Effector memory CD8-positive, alpha-beta T cell (primary cell): ENCODE data around the gene COPG1.
"Not testable (repeated sequence)": the region's sequence is repeated elsewhere in the genome, so short reads cannot be mapped to it uniquely, and the experiment has no call there.

Source experiments
- ATAC-seq: fragments of 150-1000 bp; cut with Tn5 transposase; replicated peaks from 2 replicates; pipeline ENCODE4 v1.10.0; 2021; ENCODE audit warnings: mild to moderate bottlenecking, moderate library complexity
- DNase-seq, 3 experiments: peaks; one replicate each; pipeline ENCODE4 v3.0.0; 2021
- H3K27ac Mint-ChIP-seq, 2 donors: one replicate each; pipeline ENCODE4 v1.8.0; 2022; ENCODE audit warnings: mild to moderate bottlenecking in 2 of 2, mixed read lengths in 2 of 2, moderate library complexity in 2 of 2
- H3K27me3 Mint-ChIP-seq, 2 donors: one replicate each; pipeline ENCODE4 v1.8.0; 2022; ENCODE audit warnings: mixed read lengths in 2 of 2
- H3K36me3 Mint-ChIP-seq: one replicate; pipeline ENCODE4 v1.8.0; 2022; ENCODE audit warnings: mild to moderate bottlenecking, moderate library complexity, mixed read lengths; ENCODE audit not compliant: insufficient read depth
- H3K4me1 Mint-ChIP-seq, 2 donors: one replicate each; pipeline ENCODE4 v1.8.0; 2022; ENCODE audit warnings: low read depth in 2 of 2, mixed read lengths in 2 of 2
- H3K4me3 Mint-ChIP-seq, 2 donors: one replicate each; pipeline ENCODE4 v1.8.0; 2022; ENCODE audit warnings: mild to moderate bottlenecking in 2 of 2, mixed read lengths in 2 of 2, moderate library complexity in 2 of 2
- H3K9me3 Mint-ChIP-seq, 2 donors: one replicate each; pipeline ENCODE4 v1.8.0; 2022; ENCODE audit warnings: mixed read lengths in 2 of 2
- total RNA-seq, 9 experiments: gene quantifications; one replicate each; lab custom pipeline; 2026; lab: John Stamatoyannopoulos, UW

The COPG1 gene, protein sequence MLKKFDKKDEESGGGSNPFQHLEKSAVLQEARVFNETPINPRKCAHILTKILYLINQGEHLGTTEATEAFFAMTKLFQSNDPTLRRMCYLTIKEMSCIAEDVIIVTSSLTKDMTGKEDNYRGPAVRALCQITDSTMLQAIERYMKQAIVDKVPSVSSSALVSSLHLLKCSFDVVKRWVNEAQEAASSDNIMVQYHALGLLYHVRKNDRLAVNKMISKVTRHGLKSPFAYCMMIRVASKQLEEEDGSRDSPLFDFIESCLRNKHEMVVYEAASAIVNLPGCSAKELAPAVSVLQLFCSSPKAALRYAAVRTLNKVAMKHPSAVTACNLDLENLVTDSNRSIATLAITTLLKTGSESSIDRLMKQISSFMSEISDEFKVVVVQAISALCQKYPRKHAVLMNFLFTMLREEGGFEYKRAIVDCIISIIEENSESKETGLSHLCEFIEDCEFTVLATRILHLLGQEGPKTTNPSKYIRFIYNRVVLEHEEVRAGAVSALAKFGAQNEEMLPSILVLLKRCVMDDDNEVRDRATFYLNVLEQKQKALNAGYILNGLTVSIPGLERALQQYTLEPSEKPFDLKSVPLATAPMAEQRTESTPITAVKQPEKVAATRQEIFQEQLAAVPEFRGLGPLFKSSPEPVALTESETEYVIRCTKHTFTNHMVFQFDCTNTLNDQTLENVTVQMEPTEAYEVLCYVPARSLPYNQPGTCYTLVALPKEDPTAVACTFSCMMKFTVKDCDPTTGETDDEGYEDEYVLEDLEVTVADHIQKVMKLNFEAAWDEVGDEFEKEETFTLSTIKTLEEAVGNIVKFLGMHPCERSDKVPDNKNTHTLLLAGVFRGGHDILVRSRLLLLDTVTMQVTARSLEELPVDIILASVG
- 102 to 228 (median 148) reads per million in 9 experiments for total RNA-seq

DNA sequence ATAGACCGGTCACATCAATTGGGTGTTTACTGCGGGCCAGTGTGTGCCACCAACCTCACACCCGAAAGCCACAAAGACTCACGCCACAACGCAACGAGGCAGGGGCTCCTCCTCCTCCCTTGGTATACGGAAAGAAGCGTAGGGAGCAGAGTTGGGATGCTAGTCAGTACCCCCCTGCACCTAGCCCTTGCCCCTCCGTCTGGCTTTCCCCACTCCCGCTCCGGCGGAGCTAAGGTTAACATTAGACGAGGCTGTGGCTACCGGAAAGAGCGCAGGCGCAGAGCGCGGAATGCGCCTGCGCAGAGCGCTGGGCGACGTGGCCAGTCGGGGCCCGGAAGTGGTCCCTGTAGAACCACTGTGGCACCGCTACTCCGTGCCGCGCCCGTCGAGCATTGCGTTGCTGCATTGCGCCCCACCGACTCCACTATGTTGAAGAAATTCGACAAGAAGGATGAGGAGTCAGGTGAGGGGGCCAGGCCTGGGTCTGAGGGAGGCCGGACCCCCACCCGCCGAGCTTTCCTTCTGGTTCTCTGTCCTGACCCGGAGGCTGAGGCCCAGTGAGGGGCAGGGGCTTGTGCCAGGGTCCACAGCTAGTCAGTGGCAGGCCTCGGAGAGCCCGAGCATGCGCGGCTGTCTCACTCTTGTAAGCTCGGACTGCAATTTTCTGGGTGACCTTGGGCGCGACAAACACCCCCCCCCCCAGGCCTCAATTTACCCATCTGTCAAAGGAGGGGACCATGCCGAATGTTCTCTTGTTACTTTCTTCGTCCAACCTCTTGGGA lies at the start of gene COPG1:
Gene COPG1 (plus strand): TSS at position 323 of the 782 bp plus-strand sequence. CDS start 104 bp downstream, at position 427.
- ATAC-seq = peak; percentile 82
- peaks cover 33 to 46% of the 10 kb centered on the region in 2 donors for H3K4me1 Mint-ChIP-seq

DNA sequence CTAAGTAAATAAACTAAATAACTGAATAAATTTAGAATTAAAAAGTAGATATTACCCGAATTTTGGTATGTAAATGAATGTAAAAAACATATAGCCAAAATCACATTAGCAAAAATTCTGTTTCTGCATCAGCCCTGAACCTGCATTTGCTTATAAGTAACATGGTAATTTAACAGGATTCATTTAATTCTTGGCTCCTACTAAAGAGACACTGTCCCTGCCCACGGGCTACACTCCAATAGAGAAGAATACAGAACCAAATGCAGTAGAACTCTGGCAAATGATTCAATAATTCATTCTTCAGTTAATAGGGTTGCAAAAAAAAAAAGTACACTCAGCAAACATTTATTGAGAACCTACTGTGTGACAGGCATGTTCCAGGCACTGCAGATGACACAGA lies 44.9 kb upstream of the COPG1 start:
- ATAC-seq (no peak), DNase-seq (no peak)
- H3K36me3 Mint-ChIP-seq = no peaks in the 10 kb centered on the region
- H3K4me3 Mint-ChIP-seq = no peak overlapping the region
- H3K27ac Mint-ChIP-seq = no peak overlapping the region
- no peaks in the 10 kb centered on the region for H3K27me3 Mint-ChIP-seq
- no peaks in the 10 kb centered on the region for H3K4me1 Mint-ChIP-seq
- no peaks in the 10 kb centered on the region for H3K9me3 Mint-ChIP-seq

More for the DNA sequence above, at the start of gene COPG1:
- H3K4me3 Mint-ChIP-seq = peak within 1 kb of the TSS; percentile 93
- H3K27ac Mint-ChIP-seq = peak within 1 kb of the TSS; percentile 98 to 99
- H3K36me3 Mint-ChIP-seq = peaks cover 59% of the 10 kb centered on the region
- DNase-seq = peak; percentile 82 to 88 (median 85)
- H3K9me3 Mint-ChIP-seq = no peaks in the 10 kb centered on the region
- H3K27me3 Mint-ChIP-seq = no peaks in the 10 kb centered on the region

DNA sequence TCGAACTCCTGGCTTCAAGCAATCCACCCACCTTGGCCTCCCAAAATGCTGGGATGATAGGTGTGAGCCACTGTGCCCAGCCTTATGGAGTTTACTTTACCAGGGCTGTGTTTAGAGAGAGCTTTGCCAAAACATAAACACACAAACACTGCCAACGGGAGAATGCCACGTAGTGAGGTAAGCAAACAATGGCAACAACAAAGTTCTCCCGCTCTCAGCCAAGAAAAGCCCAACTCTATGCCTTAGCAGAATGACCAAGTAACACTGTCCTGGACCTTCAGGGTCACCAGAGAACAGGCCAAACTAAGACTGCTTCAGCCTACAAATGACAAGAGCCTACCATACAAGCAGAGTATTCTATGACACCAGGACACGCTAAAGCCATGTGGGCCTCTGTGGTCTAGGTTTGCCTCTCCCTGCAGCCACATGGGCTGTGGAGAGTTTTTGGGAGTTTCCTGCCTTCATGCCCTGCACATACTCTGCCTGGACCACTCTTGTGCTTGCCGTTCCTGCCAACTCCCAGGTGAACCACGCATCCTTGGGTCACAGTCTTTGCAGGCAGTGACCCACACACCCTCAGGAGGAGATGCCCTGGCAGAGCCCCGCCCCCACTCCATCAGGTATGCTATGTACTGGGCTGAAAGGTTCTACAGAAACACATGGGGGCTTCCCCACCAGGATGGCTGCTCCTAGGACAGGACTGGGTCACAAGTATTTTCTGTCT lies 44.1 kb upstream of the COPG1 start:
- Mint-ChIP-seq H3K27me3 (peaks cover 5% of the 10 kb centered on the region in 2 donors), H3K4me3 (no peak overlapping the region), H3K9me3 (no peaks in the 10 kb centered on the region), H3K27ac (no peak overlapping the region), H3K4me1 (no peaks in the 10 kb centered on the region), H3K36me3 (no peaks in the 10 kb centered on the region)
- DNase-seq (no peak), ATAC-seq (no peak)

DNA sequence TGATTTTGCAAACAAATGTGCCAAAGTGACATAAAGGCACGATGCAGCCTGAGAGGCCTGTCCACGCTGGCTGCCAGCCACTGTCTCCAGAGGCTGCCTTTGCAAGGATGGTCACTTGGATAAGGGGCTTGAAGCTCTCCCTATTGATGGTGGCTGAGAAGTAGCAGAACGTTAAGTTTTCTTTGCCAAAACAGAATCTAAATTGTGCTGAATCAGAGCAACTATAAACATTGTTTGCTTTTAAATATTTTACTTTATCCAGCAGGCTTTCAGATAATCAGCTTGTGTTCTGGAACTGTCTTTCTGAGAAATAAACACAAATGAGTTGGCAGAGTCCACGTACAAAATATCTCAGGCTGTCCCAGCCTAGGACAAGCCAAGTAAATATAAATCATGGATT lies 41.9 kb upstream of the COPG1 start:
- Mint-ChIP-seq H3K9me3 (no peaks in the 10 kb centered on the region), H3K4me3 (no peak overlapping the region), H3K27ac (no peak overlapping the region), H3K27me3 (peaks cover 6 to 7% of the 10 kb centered on the region in 2 donors), H3K4me1 (no peaks in the 10 kb centered on the region), H3K36me3 (no peaks in the 10 kb centered on the region)
- DNase-seq (no peak), ATAC-seq (no peak)

DNA sequence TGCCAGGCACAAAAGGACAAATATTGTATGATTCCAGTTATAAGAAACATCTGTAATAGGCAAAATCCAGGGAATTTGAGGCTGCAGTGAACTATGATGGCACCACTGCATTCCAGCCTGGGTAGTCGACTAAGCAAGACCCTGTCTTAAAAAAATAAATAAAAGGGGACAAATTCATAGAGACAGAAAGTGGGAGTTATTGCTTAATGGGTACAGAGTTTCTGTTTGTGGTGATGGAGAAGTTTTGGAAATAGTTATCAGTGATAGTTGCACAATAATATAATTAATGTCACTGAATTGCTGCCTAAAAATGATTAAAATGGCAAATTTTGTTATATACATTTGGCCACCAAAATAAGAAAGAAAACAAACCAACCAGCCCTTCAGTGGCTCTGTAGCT lies 38.1 kb upstream of the COPG1 start:
- H3K36me3 Mint-ChIP-seq = no peaks in the 10 kb centered on the region
- H3K27ac Mint-ChIP-seq = peak overlapping the region in 1 of 2 donors; percentile 20
- H3K4me1 Mint-ChIP-seq = no peaks in the 10 kb centered on the region
- DNase-seq (no peak), ATAC-seq (no peak)
- H3K9me3 Mint-ChIP-seq = no peaks in the 10 kb centered on the region
- peaks cover 6 to 7% of the 10 kb centered on the region in 2 donors for H3K27me3 Mint-ChIP-seq
- no peak overlapping the region for H3K4me3 Mint-ChIP-seq

DNA sequence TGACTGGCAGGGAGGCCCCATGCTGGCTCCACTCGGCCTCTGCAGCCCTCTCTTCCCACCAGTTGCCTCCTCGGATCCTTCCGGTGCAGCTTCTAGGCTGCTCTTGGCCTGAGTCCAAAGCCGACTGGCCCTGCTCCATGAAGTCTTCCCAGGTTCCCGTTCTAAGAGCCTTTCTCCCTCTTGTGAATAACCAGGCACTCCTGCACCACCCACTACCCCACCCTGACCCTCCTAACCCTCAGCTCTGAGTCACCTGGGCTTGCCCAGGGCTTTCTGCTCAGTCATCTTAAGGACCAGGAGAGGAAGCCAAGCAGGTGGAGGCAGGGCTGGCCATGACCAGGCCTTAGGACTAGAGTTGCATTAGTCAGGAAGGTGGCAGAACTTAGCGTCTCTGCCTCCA lies 37.6 kb upstream of the COPG1 start:
- ATAC-seq (no peak), DNase-seq (no peak)
- Mint-ChIP-seq H3K36me3 (no peaks in the 10 kb centered on the region), H3K9me3 (no peaks in the 10 kb centered on the region), H3K27me3 (peaks cover 6 to 7% of the 10 kb centered on the region in 2 donors), H3K4me1 (no peaks in the 10 kb centered on the region), H3K4me3 (no peak overlapping the region), H3K27ac (peak overlapping the region in 1 of 2 donors; percentile 20)

DNA sequence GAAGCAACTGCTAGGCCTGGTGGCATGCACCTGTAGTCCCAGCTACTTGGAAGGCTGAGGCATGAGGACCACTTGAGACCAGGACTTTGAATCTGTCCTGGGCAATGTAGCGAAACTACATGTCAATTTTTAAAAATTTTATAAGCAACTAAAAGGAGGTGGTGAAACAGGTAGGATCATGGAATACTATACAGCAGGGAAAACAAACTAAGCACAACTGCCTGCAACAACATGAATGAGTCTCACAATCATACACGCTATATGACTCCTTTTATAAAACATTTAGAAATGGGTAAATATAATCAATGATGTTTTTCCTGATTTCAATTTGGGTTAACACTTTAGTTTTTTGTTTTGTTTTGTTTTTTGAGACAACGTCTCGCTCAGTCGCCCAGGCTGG lies 36.2 kb upstream of the COPG1 start:
- no peaks in the 10 kb centered on the region for H3K4me1 Mint-ChIP-seq

DNA sequence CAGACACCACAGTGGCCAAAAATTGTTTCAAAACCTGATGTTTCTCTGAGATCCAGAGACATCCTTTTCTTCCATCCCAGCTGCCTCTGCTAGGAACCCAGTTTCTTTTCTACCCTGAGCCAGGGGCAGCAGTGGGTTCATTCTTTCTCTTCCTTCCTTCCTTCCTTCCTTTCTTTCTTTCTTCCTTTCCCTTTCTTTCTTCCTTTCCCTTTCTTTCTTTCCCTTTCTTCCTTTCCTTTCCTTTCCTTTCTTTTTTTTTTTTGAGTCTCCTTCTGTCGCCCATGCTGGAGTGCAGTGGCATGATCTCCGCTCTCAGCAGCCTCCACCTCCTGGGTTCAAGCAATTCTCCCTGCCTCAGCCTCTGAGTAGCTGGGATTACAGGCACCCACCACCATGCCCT lies 30.7 kb upstream of the COPG1 start:
- ATAC-seq (no peak), DNase-seq (no peak)
- H3K36me3 Mint-ChIP-seq = peaks cover 2% of the 10 kb centered on the region
- H3K4me1 Mint-ChIP-seq = no peaks in the 10 kb centered on the region
- H3K27ac Mint-ChIP-seq = no peak overlapping the region
- H3K9me3 Mint-ChIP-seq = no peaks in the 10 kb centered on the region
- peaks cover 0 to 14% of the 10 kb centered on the region in 2 donors for H3K27me3 Mint-ChIP-seq
- no peak overlapping the region for H3K4me3 Mint-ChIP-seq

More for the DNA sequence above, 36.2 kb upstream of the COPG1 start:
- DNase-seq = no peak
- Mint-ChIP-seq H3K27me3 (peaks cover 6 to 7% of the 10 kb centered on the region in 2 donors), H3K9me3 (no peaks in the 10 kb centered on the region), H3K27ac (no peak overlapping the region), H3K4me3 (no peak overlapping the region), H3K36me3 (no peaks in the 10 kb centered on the region)
- no peak for ATAC-seq

DNA sequence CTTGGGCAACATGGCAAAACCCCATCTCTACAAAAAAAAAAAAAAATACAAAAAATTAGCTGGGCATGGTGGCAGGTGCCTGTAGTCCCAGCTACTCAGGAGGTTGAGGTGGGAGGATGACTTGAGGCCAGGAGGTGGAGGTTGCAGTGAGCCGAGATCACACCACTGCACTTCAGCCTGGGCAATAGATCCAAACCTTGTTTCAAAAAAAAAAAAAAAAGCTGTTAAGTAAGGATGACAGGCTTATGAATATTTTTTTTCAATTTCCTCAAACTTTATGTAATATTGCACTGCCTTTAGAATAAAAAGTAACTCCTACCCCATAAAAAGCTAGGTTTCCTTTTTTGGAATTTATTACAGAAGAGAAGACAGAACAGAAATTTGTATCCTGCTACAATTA lies 25.0 kb upstream of the COPG1 start:
- not testable (repeated sequence) for H3K4me1 Mint-ChIP-seq, H3K4me3 Mint-ChIP-seq, H3K27me3 Mint-ChIP-seq, ATAC-seq, H3K36me3 Mint-ChIP-seq, H3K9me3 Mint-ChIP-seq, DNase-seq
- peak overlapping the region in 1 of 2 donors; percentile 65 for H3K27ac Mint-ChIP-seq

DNA sequence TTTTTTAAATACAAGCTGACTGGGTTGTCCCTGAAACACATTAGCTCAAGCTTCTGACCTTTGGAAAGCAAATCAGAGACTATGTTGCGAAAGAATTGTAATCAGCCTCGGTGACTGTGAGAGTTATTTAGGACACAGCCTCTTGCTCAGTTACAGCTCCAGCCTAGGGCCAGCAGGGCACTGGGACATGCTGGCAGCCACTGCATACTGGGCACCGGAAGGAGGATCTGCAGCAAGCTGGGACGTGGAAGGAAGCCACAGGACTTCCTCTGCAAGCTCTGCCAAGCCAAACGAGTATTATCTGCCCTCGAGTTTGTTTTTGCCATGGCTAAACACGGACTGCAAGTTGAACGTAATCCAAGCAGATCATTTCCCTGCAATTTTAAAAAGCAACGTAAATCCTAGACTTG lies 24.4 kb upstream of the COPG1 start:
- H3K4me3 Mint-ChIP-seq = no peak overlapping the region
- peak overlapping the region in 1 of 2 donors; percentile 65 for H3K27ac Mint-ChIP-seq
- peaks cover 4% of the 10 kb centered on the region in 2 donors for H3K4me1 Mint-ChIP-seq
- no peaks in the 10 kb centered on the region for H3K27me3 Mint-ChIP-seq
- H3K9me3 Mint-ChIP-seq = no peaks in the 10 kb centered on the region
- peak; percentile 26 for ATAC-seq
- peaks cover 2% of the 10 kb centered on the region for H3K36me3 Mint-ChIP-seq
- DNase-seq = no peak

DNA sequence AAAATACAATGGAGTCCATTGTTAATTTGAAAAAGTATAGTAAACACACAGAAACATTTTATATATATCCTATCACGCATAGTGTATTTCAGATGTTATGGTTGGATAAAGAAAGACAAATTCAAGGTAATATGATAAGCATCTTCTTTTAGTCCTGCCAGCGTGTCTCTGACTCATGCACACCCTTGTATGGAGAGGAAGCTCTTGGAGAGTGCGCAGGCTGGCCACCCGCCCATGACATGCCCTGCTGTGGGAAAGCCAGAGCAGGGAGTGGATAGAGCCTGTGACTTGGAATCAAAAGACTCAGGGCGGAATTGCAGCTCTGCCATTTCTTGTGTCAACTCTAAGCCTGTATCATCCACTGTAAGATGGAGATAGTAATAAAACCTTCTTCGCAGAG lies 23.0 kb upstream of the COPG1 start:
- ATAC-seq = no peak
- no peak for DNase-seq
- Mint-ChIP-seq H3K27me3 (no peaks in the 10 kb centered on the region), H3K9me3 (no peaks in the 10 kb centered on the region), H3K27ac (no peak overlapping the region), H3K36me3 (no peaks in the 10 kb centered on the region), H3K4me1 (peaks cover 4% of the 10 kb centered on the region in 2 donors), H3K4me3 (no peak overlapping the region)

DNA sequence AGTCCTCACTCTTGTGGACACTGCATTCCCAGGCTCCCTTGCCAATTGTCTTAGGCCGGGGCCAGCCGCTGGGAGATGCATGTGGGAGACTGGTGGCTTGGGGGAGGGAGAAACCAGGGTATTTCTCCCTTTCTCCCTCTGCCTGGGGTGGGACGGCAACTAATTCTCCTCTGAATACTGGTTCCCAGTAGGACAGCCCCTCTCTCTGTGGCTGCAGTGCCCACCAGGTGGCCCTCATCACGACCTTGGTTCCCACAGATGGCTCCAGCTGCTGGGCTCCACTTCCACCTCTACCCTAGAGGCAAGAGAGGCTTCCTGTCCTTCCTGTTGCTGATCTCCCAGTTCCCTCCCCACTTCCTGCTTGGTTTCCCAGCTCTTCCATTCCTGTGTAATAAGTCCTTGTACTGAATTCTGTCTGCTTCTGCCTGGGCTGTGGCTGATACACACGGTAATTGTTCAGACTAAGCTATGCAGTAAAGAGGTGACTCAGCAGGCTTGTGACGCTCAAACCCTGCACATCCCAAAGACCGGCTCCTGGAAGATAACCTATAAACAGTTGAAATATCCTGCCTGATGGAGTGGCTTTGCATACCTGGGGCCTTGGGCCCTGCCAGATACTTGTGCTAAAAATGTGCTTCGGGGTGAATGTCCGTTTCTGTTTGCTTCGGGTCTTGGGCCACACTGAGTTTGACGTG lies 20.4 kb upstream of the COPG1 start:
- no peaks in the 10 kb centered on the region for H3K36me3 Mint-ChIP-seq
- H3K27me3 Mint-ChIP-seq = peaks cover 0 to 10% of the 10 kb centered on the region in 2 donors
- DNase-seq (no peak), ATAC-seq (no peak)
- peaks cover 4% of the 10 kb centered on the region in 2 donors for H3K4me1 Mint-ChIP-seq
- no peak overlapping the region for H3K4me3 Mint-ChIP-seq
- peak overlapping the region in 1 of 2 donors; percentile 60 for H3K27ac Mint-ChIP-seq
- no peaks in the 10 kb centered on the region for H3K9me3 Mint-ChIP-seq
